ENCODE measurements around the gene KLHL13.

KLHL13 gene

GRCh38 chrX:118039591-118039990 lies 77.0 kb downstream of the KLHL13 start:
- Histone ChIP-seq H3K4me2 (ENCODE audit: low read length) (no peak overlapping the region), H3K36me3 (ENCODE audit: insufficient read depth, low read length) (no peaks in the 10 kb centered on the region), H3F3A (ENCODE audit: insufficient read depth, low read length) (no peaks in the 10 kb centered on the region), H3K27me3 (ENCODE audit: insufficient read depth, low read length) (no peaks in the 10 kb centered on the region), H3K9me3 (ENCODE audit: low read length) (no peaks in the 10 kb centered on the region), H2AFZ (ENCODE audit: low read length) (no peak overlapping the region), H3K9me2 (ENCODE audit: low read depth, low read length) (no peaks in the 10 kb centered on the region), H3K9ac (ENCODE audit: low read length) (no peak overlapping the region), H4K20me1 (ENCODE audit: insufficient read depth, low read length) (no peaks in the 10 kb centered on the region), H3K27ac (ENCODE audit: low read depth, low read length, poor library complexity, severe bottlenecking) (no peak overlapping the region), H3K4me1 (ENCODE audit: insufficient read depth, low read length, severe bottlenecking) (no peaks in the 10 kb centered on the region), H3K79me2 (ENCODE audit: insufficient read depth, low read length) (no peaks in the 10 kb centered on the region), H3K4me3 (ENCODE audit: low read depth, low read length, poor library complexity, severe bottlenecking) (no peak overlapping the region)
- TF ChIP-seq EZH2 (IDR thresholded peaks at IDR 0.05; ENCODE audit: borderline replicate concordance, low read length) (no peak), CTCF (IDR thresholded peaks at IDR 0.05; ENCODE audit: low read length) (no peak)

- TF ChIP-seq CTCF (IDR thresholded peaks at IDR 0.05; ENCODE audit: low read length) (no peak), EZH2 (IDR thresholded peaks at IDR 0.05; ENCODE audit: borderline replicate concordance, low read length) (no peak)
- Histone ChIP-seq H3F3A (ENCODE audit: insufficient read depth, low read length) (no peaks in the 10 kb centered on the region), H3K9ac (ENCODE audit: low read length) (no peak overlapping the region), H3K36me3 (ENCODE audit: insufficient read depth, low read length) (no peaks in the 10 kb centered on the region), H3K4me2 (ENCODE audit: low read length) (no peak overlapping the region), H3K9me2 (ENCODE audit: low read depth, low read length) (no peaks in the 10 kb centered on the region), H3K4me3 (ENCODE audit: low read depth, low read length, poor library complexity, severe bottlenecking) (no peak overlapping the region), H4K20me1 (ENCODE audit: insufficient read depth, low read length) (no peaks in the 10 kb centered on the region), H3K27ac (ENCODE audit: low read depth, low read length, poor library complexity, severe bottlenecking) (no peak overlapping the region), H3K79me2 (ENCODE audit: insufficient read depth, low read length) (no peaks in the 10 kb centered on the region), H3K27me3 (ENCODE audit: insufficient read depth, low read length) (no peaks in the 10 kb centered on the region), H3K9me3 (ENCODE audit: low read length) (no peaks in the 10 kb centered on the region), H3K4me1 (ENCODE audit: insufficient read depth, low read length, severe bottlenecking) (no peaks in the 10 kb centered on the region), H2AFZ (ENCODE audit: low read length) (no peak overlapping the region)
Observed at GRCh38 chrX:118038614-118039365, 77.8 kb downstream of the KLHL13 start.

- Histone ChIP-seq H2AFZ (ENCODE audit: low read length) (no peak overlapping the region), H3K27ac (ENCODE audit: low read depth, low read length, poor library complexity, severe bottlenecking) (no peak overlapping the region), H3K9ac (ENCODE audit: low read length) (no peak overlapping the region), H3K9me2 (ENCODE audit: low read depth, low read length) (no peaks in the 10 kb centered on the region), H3K4me2 (ENCODE audit: low read length) (no peak overlapping the region), H4K20me1 (ENCODE audit: insufficient read depth, low read length) (no peaks in the 10 kb centered on the region), H3F3A (ENCODE audit: insufficient read depth, low read length) (no peaks in the 10 kb centered on the region), H3K27me3 (ENCODE audit: insufficient read depth, low read length) (no peaks in the 10 kb centered on the region), H3K79me2 (ENCODE audit: insufficient read depth, low read length) (no peaks in the 10 kb centered on the region), H3K4me3 (ENCODE audit: low read depth, low read length, poor library complexity, severe bottlenecking) (no peak overlapping the region), H3K9me3 (ENCODE audit: low read length) (no peaks in the 10 kb centered on the region), H3K4me1 (ENCODE audit: insufficient read depth, low read length, severe bottlenecking) (no peaks in the 10 kb centered on the region), H3K36me3 (ENCODE audit: insufficient read depth, low read length) (no peaks in the 10 kb centered on the region)
- TF ChIP-seq CTCF (IDR thresholded peaks at IDR 0.05; ENCODE audit: low read length) (no peak), EZH2 (IDR thresholded peaks at IDR 0.05; ENCODE audit: borderline replicate concordance, low read length) (no peak)
Observed at GRCh38 chrX:118026631-118027030, 90.0 kb downstream of the KLHL13 start.

Data from OCI-LY1 (cell line).